Transverse colon (tissue), 4 donors: ENCODE data around the gene RING1. TPM values are rescaled to one million over a fixed set of nuclear protein-coding genes. Genes with fewer than 3 reads are reported as not detected.
A peak's percentile ranks its signal among the peaks of the same experiment; 100 is the strongest.

Source experiments
- DNase-seq: peaks from one replicate; pipeline ENCODE4 v3.0.0-alpha.2; 2019
- H3K27ac ChIP-seq, 4 donors: fragments of 200-600 bp; sonication (generic); 2 replicates each; pipeline ENCODE4 v1.5.1; 2016 to 2018; ENCODE audit warnings: inconsistent platforms in 4 of 4
- H3K27me3 ChIP-seq: fragments of 200-600 bp; sonication (generic); 2 replicates; pipeline ENCODE4 v1.5.1; 2017; ENCODE audit warnings: inconsistent platforms
- H3K36me3 ChIP-seq, 4 donors: fragments of 200-600 bp; sonication (generic); 2 replicates each; pipeline ENCODE4 v1.5.1; 2017 to 2019; ENCODE audit warnings: inconsistent platforms in 4 of 4
- H3K4me1 ChIP-seq, 4 donors: fragments of 200-600 bp; sonication (generic); 2 replicates each; pipeline ENCODE4 v1.5.1; 2017 to 2020; ENCODE audit warnings: inconsistent platforms in 4 of 4
- H3K4me3 ChIP-seq, 4 donors: fragments of 200-600 bp; sonication (generic); 1 replicate in 1 of 4; 2 replicates in 3 of 4; pipeline versions ENCODE4 v1.5.1 to v1.6.1; 2017 to 2019; ENCODE audit warnings: inconsistent platforms in 4 of 4
- H3K9me3 ChIP-seq, 2 donors: fragments of 200-600 bp; sonication (generic); 2 replicates each; pipeline ENCODE4 v1.5.1; 2017 to 2019; ENCODE audit warnings: inconsistent platforms in 2 of 2
- CTCF ChIP-seq, 5 experiments: fragments of 200-600 bp in 3 of 5; fragments of 450-650 bp in 2 of 5; sonication (generic) in 3 of 5; IDR thresholded peaks; 1 replicate in 2 of 5; 2 replicates in 3 of 5; pipeline ENCODE4 v1.5.1; 2016 to 2017; ENCODE audit warnings: antibody characterized with exemption in 5 of 5, inconsistent platforms in 3 of 5, mild to moderate bottlenecking in 2 of 5, moderate library complexity in 1 of 5
- EP300 ChIP-seq: sonication (generic); formaldehyde crosslinking; IDR thresholded peaks from one replicate; pipeline ENCODE4 v1.6.1; 2017; ENCODE audit warnings: antibody characterized with exemption, low read depth
- POLR2A ChIP-seq: fragments of 450-650 bp; IDR thresholded peaks from one replicate; pipeline ENCODE4 v1.6.1; 2016; ENCODE audit warnings: antibody characterized with exemption, mild to moderate bottlenecking, moderate library complexity
- POLR2AphosphoS5 ChIP-seq, 3 donors: sonication (generic); formaldehyde crosslinking; IDR thresholded peaks; one replicate each; pipeline ENCODE4 v1.6.1; 2016; ENCODE audit warnings: antibody characterized with exemption in 3 of 3
- WGBS, 2 donors: methylation state at CpG; one replicate each; pipeline ENCODE4 v1.1.5; 2018; ENCODE audit warnings: low coverage in 1 of 2; 5-methylcytosine and 5-hydroxymethylcytosine counted together
- in situ Hi-C, 4 donors: fragments of 200-750 bp; cut with MboI; loops; one replicate each; pipeline versions ENCODE4 v1.15.0 to v1.15.1; 2017; ENCODE audit warnings: low sequenced_read_pairs in 3 of 4, low pct_ligation_motif_present in 1 of 4, low pct_unique_long_range_greater_than_20kb in 1 of 4
- intact Hi-C: fragments of 100-400 bp; cut with DNase I; formaldehyde crosslinking; loops from one replicate; pipeline ENCODE4 v1.15.1; 2023; ENCODE audit warnings: low total_unique reads
- total RNA-seq, 4 donors: library from RNA; depleted of rRNA; stranded (reverse); fragments of >200 nt; gene quantifications; one replicate each; pipeline ENCODE4 v1.1.0, GENCODE V29; 2016

Gene RING1
- total RNA-seq, 4 donors from 2014 or later: 10.8 to 29.9 (median 19.9) TPM

- DNase-seq: no peak
- H3K4me1 ChIP-seq: peaks cover 0 to 10% (median 7%) of the 10 kb centered on the region in 4 donors
- TF ChIP-seq EP300: no peak
- no peak for TF ChIP-seq POLR2A
- TF ChIP-seq CTCF (IDR thresholded peaks at IDR 0.05): no peak
- TF ChIP-seq POLR2AphosphoS5 (IDR thresholded peaks at IDR 0.05): no peak
- H3K36me3 ChIP-seq: no peaks in the 10 kb centered on the region
- no peak overlapping the region for H3K4me3 ChIP-seq
- peaks cover 25% of the 10 kb centered on the region for H3K27me3 ChIP-seq
- intact Hi-C loops (loop anchor here (10.0 kb wide), 2 partner anchors 79 to 229 kb away; no protein-coding TSS in a partner anchor), in situ Hi-C loops (loop anchor here (10.0 to 25.0 kb wide), 4 partner anchors 79 to 231 kb away; partner anchors contain the start of gene HLA-DOA (in 1 of the 4))
- no peak overlapping the region for H3K27ac ChIP-seq
- WGBS, 2 donors: 33 to 35% methylated on average over 1 of the region's 1 CpG
- no peaks in the 10 kb centered on the region for H3K9me3 ChIP-seq
Observed at GRCh38 chr6:33243476-33243875, 35.2 kb downstream of the RING1 start.

- intact Hi-C loops (loop anchor here (5.0 to 10.0 kb wide), 3 partner anchors 83 to 233 kb away; no protein-coding TSS in a partner anchor), in situ Hi-C loops (loop anchor here (5.0 to 25.0 kb wide), 5 partner anchors 83 to 236 kb away; partner anchors contain the start of gene HLA-DOA (in 1 of the 4))
- Histone ChIP-seq H3K27me3 (peaks cover 4% of the 10 kb centered on the region), H3K9me3 (no peaks in the 10 kb centered on the region), H3K36me3 (no peaks in the 10 kb centered on the region), H3K27ac (peak overlapping the region; percentile 88 to 93 (median 92)), H3K4me3 (peak overlapping the region in 3 of 4 donors; percentile 34 to 60 (median 42)), H3K4me1 (peaks cover 12 to 27% (median 24%) of the 10 kb centered on the region in 4 donors)
- peak; percentile 96 to 98 (median 97) for TF ChIP-seq CTCF (IDR thresholded peaks at IDR 0.05)
- no peak for TF ChIP-seq POLR2A
- TF ChIP-seq EP300: no peak
- no peak for TF ChIP-seq POLR2AphosphoS5 (IDR thresholded peaks at IDR 0.05)
- peak; percentile 94 for DNase-seq
- WGBS, 2 donors: 6 to 22% methylated on average over 4 to 26 of the region's 28 CpGs
Observed at GRCh38 chr6:33247977-33248642, 39.8 kb downstream of the RING1 start.

DNA sequence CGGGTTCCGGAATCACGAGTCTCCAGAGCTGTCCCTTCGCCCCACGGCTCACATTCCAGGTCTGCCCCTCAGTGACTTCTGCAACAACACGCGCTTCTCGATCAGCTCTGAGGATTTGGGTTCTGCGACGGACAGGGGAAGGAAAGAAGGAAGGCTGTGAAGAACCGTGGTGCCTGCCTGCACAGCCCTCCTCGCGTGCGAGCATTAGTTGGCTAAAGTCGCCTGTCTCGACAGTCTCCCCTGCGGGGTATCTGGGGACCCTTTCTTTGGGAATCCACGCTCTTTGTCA lies 40.3 kb downstream of the RING1 start:
- Histone ChIP-seq H3K9me3 (no peaks in the 10 kb centered on the region), H3K36me3 (no peaks in the 10 kb centered on the region), H3K4me3 (peak overlapping the region; percentile 5 to 60 (median 38)), H3K27me3 (peaks cover 4% of the 10 kb centered on the region), H3K4me1 (peaks cover 12 to 27% (median 24%) of the 10 kb centered on the region in 4 donors), H3K27ac (peak overlapping the region; percentile 88 to 93 (median 92))
- intact Hi-C loops (loop anchor here (5.0 to 10.0 kb wide), 3 partner anchors 84 to 234 kb away; no protein-coding TSS in a partner anchor), in situ Hi-C loops (loop anchor here (5.0 to 25.0 kb wide), 5 partner anchors 84 to 236 kb away; partner anchors contain the start of gene HLA-DOA (in 1 of the 4))
- no peak for DNase-seq
- TF ChIP-seq POLR2AphosphoS5 (IDR thresholded peaks at IDR 0.05) (no peak), CTCF (IDR thresholded peaks at IDR 0.05) (peak in 2 of 5 experiments; percentile 22 to 46)
- 1% methylated on average over 18 of the region's 18 CpGs; no CpG with 5 or more reads in 1 of the 2 donors for WGBS, 2 donors

DNA sequence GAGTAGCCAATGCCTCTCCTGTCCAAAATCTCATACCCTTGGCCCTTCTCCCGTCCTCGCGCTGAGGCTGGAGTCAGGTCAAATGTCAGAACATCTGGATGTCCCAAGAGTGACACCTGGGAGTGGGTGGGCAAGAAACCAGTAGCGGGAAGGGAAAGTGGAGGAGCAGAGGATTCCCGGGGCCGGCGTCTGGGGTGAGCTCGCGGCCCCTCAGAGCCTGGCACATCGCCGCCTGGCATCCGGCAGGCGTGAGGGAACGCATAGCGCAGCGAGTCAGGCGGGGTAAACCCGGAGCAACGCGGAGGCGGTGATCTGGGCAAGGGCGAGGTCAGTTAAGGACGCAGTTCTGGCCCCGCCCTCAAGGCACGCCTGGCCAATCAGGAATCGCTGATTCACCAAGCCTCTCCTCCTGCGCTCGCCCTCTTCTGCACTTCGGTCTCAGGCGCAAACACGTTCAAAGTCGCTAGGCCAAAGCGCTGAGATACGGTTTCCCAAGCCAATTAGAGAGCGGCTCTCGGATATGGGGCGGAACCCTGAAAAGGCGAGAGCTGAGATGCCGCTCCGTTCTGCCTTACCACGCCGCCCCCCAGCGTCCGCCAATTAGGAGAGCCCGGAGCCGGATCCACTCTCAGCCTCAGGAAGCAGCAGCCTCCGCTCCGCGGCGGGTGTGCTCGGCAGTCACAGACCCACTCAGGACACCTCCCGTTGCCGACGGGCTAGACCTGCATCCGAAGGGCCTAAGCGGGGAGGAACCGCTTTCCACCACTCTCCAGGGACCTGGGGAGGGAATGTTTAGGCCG lies 40.8 kb downstream of the RING1 start:
- 0% methylated on average over 43 of the region's 58 CpGs; no CpG with 5 or more reads in 1 of the 2 donors for WGBS, 2 donors
- Histone ChIP-seq H3K4me3 (peak overlapping the region; percentile 35 to 60 (median 50)), H3K4me1 (peaks cover 12 to 27% (median 24%) of the 10 kb centered on the region in 4 donors), H3K36me3 (no peaks in the 10 kb centered on the region), H3K9me3 (no peaks in the 10 kb centered on the region), H3K27me3 (peaks cover 4% of the 10 kb centered on the region), H3K27ac (peak overlapping the region; percentile 88 to 93 (median 92))
- in situ Hi-C loops (loop anchor here (5.0 to 25.0 kb wide), 5 partner anchors 84 to 237 kb away; partner anchors contain the start of gene HLA-DOA (in 1 of the 4)), intact Hi-C loops (loop anchor here (5.0 to 10.0 kb wide), 3 partner anchors 84 to 234 kb away; no protein-coding TSS in a partner anchor)
- TF ChIP-seq EP300 (no peak), POLR2A (peak; percentile 87), CTCF (IDR thresholded peaks at IDR 0.05) (no peak), POLR2AphosphoS5 (IDR thresholded peaks at IDR 0.05) (peak; percentile 76 to 90 (median 78))
- DNase-seq: peak; percentile 99
